Measurements from ENCODE around the gene PLXNA4.

- TF ChIP-seq CTCF (IDR thresholded peaks at IDR 0.05 in 8 of 11, conservative IDR thresholded peaks at IDR 0.05 in 3 of 11) = no peak
- no peak for TF ChIP-seq POLR2A (IDR thresholded peaks at IDR 0.05)
Measured at GRCh38 chr7:132272763-132273371, 303.4 kb downstream of the PLXNA4 start.
